ENCODE data around the gene SNX25. TPM values are rescaled to one million over a fixed set of nuclear protein-coding genes. Genes with fewer than 3 reads are reported as not detected.

The SNX25 gene
- polyA plus RNA-seq, 1 donor = 7.7 TPM

DNA sequence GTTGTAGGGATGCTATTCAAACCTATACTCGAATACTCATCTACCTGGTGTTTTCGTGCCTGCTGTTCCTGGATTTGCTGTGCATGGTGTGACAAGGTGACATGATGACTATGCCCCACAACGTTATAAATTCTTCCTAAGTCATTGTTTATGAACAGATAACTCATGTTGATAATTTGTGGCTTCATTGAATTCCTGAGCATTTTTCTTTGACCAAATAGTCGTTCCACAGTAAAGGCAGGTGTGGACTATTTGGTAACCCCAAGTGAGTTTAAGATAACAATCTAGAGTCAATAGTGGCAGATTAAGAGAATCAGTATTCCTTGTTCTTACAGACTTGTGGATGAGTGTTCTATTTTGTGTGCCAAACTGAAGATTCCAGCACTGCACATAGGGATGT, 59.9 kb downstream of the SNX25 start:
- DNase-seq = no peak

DNA sequence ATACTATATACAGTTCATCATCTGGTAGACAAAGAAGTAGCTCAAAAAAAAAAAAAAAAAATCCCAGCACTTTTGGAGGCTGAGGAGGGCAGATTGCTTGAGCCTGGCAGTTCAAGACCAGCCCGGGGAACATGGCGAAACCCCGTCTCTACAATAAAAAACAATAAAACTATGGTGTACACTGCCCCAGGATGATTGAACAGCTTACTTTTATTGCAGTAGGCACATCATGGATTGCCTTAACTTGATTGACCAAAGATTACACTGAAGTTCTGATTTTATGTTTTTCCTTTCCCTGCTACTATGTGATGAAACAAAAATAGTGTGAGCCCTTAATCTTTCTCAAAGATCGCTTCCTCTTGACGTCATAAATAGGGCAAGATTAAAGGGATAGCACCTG, 60.6 kb downstream of the SNX25 start:
- DNase-seq = no peak

DNA sequence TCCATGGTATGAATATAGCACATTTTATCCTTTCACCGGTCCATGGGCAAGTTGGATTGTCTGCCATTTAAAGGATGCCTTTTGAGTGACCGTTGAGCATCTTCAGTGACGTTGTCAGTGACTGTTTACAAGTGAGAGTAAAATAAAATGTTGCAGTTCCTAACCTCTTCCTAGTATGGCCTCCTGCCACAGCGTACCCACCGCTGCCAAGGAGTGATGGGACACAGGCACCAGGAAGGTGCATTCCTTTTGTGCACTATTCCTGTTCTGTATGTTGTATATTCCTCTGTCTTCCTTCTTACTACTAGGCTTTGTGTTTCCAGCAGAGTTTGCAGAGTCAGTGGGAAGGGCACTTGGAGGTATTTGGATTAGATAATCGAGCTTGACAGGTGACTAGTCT, 61.5 kb downstream of the SNX25 start:
- DNase-seq = no peak

DNA sequence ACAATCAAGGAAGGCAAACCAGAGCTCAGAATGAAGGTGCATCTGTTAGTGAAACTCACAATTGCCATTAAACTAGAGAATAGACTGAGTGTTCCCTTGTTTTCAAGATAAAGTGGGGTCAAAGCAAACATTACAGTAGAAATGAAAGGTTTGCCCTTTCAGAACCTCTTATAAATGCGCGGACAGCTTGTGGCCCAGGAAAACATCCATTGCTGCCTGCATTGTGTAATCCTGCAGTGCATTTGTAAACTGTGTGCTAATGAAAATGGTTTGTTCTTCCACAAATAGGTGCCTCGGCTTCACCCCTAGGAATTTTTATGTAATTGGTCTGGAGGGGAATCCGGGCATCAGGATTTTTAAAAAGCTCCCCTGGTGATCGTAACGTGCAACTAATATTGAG, 62.8 kb downstream of the SNX25 start:
- no peak for DNase-seq

DNA sequence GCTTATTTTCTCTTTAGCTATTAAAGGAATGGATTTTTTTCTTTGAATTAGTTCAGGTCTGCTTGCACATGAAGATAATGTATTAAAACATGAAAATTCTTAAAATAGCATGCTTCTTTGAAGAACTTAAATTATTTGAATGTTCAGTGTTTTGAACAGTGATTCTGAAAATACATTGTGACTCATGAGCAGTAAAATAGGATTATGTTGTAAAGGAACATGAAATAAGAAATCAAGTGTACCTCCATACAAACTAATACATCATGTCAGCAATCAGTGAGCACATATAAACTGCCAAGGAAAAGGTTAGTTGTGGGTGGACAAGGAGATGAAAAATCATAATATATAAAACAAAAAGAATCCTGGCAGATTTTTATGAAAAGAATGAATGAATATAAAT, 66.1 kb downstream of the SNX25 start:
- DNase-seq = no peak

DNA sequence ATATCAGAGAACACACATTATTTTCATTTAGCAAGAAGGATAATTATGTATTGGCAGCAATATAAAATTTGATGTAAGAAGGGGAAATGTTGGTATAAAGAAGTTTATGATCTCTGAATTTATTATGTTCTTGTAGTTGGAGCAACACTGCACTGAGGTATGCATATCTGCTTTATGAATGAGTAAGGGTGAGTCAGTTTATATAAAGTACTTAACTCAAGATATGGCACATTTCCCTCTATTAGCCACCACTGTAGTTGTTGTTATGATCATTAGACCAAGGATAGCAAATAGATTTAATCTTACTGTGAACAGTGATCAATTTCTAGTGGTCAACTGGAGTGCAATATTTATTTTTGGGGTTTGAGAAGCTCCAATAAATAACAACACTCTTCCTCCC, 66.6 kb downstream of the SNX25 start:
- DNase-seq = no peak

DNA sequence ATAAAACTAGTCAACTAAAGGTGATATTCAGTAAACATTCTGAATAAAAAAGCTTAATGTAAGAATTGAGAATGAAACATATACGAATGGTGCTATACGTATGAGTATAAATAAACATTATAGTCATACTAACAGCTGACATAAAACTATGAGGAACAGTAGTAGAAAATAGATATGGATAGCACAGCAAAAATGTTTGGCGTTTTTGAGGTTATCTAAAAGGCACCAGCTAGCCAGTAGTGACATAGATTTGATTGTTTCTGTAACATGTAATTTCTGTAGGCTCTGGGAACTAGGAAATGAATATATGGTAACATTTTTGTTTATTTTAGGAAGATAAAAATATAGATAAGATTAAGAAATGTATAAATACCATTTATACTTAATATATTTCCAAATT, 69.3 kb downstream of the SNX25 start:
- DNase-seq = no peak

DNA sequence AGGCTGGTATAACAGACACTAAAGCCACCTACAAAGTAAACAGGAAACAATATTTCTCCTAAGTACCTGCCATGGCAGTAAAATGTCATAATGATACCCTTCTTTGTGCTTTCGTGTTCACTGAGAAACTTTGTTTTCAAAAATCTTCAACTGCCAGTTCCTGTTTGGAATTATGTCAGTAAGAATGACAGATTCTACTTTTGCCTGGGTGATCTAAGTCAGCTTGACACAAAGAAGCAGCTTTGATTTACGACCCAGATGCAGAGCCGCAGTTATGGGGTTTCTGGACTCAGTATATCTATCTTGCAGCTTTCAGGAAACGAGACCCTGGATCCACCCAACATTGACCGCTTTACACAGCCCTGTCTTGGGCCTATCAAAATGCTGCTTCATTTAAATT, 71.2 kb downstream of the SNX25 start:
- DNase-seq = no peak

DNA sequence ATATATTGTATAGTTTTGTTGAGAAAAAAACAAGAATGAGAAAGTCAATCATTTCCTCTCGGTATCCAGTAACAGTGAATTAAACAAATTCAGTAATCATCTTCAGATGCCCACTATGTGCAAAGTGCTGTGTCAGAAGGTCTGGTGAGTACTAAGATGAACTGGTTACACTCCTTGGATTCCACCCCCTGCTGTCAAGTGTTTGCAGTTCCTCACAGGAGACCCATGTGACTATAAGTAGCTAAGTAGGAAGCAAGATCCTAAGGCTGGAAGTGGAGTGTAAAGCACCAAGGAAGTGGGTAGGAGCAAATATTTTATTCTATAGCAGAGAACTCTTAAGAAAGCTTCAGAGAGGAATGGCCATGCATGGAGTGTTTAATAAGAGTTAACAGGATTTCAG, 73.6 kb downstream of the SNX25 start:
- no peak for DNase-seq

DNA sequence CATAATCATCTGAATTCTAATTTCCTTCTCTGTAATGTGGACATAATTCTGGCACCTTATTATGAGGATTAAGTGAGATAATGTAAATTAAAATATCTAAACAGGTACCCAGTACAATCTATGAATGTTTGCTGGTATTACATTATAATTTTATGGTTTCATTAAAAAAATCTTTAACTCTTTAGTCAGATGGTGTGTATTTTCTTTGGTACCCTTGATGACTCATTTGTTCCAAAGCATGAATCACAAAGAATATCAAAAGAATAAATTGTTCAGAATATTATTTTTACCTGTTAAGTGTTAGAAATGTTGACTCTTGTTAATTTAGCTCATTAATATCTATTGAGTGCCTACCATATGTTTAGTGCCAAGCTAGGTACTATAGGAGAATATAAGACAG, 74.3 kb downstream of the SNX25 start:
- DNase-seq = no peak

DNA sequence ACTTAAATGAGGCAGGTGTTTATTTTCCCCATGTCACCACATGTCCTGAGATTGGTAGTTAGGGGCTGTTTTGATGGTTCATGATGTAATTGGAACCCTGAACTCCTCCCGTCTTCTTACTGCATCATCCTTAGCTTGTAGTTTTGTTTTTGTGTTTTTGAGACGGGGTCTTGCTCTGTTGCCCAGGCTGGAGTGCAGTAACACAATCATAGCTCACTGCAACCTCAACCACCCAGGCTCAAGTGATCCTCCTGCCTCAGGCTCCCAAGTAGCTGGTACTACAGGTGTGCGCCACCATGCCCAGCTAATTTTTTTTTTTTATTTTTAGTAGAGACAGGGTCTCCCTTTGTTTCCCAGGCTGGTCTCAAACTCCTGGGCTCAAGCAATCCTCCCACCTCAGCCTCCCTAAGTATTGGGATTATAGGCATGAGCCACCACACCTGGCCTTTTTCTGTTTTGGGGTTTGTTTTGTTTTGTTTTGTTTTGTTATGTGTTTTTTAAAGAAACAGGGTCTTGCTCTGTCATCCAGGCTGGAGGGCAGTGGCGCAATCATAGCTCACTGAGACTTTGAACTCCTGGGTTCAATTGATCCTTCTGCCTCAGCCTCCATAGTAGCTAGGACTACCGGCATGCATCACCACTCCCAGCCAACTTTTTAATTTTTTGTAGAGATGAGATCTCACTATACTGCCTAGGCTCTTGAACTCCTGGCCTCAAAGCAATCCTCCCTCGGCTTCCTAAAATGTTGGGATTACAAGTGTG, 76.4 kb downstream of the SNX25 start:
- DNase-seq = no peak

DNA sequence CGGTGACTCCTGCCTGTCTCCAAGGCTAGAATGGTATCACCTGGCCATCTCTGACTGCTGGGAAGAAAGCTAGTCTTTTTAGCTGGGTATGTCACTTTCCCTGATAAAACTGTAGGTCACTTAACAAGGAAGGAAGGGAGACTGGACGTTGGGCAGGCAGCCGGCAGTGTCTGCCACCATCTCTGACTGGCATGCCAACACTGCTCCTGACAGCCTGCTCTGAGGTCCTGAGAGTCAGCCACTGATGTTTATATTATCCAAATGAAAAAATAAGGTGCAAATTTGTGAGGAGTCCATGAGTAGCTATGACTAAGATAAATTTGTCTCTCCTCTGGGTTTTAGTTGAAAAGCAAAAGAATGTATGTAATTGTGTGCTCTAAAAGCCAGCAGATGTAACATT, 77.2 kb downstream of the SNX25 start:
- no peak for DNase-seq

DNA sequence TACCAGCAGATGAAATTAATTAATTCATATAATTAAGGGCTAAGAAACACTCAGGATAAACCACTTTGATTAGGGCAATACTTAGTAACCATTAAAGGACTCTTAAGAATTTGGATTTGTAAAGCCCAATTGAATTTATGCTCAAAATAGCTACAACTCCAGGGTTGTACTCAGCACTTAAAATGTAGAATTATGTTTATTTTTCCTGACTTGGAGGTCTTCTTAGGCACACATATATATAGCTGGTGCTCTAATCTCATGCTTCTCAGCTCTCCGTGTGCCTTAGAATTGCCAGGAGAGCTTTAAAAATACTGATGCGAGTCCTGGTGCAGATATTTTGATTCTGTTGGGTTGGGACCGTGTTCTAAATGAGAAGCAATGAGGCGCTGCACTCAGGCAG, 77.6 kb downstream of the SNX25 start:
- DNase-seq = no peak

DNA sequence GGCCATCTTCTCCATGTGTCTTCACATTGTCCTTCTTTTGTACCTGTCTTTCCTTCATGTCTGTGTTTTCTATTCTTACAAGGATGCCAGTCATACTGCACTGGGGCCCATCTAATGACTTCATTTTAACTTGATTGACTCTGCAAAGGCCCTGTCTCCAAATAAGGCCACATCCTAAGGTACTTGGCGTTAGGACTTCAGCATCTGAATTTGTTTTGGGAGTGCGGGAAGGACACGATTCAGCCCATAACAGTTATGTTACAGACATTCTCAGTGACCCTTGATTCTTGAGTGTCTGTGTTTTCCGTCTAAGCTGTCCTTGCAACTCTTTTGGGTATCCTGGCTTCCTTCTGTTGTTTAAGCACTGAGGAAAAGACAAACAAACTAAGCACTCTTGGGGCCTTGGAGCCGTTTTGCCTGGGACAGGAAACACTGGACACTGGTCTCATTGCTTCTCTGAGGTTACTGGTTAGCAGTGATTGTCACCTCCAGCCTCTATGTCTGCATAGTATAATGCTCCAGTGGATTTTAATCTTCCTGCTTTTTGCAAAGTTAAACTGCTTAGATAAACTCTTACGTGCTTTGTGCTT, 80.7 kb downstream of the SNX25 start:
- no peak for DNase-seq

DNA sequence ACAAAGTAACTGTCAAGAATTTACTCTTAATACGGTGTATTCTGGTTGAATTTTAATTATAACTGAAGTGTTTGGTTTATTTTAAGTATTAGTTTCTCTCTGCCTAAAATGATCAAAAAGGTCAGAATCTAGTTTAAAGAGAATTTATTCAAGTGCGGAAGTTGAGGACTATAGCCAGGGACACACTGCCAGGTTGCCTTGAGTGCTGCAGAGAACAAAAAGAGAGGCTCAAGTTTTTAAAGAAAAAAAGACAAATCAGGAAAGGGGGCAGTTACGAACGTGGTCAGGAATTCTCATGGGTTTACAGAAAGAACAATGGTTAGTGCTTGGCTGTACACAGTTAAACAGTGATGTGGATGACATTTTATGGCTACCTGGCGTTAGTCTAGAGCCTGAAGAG, 81.3 kb downstream of the SNX25 start:
- no peak for DNase-seq

DNA sequence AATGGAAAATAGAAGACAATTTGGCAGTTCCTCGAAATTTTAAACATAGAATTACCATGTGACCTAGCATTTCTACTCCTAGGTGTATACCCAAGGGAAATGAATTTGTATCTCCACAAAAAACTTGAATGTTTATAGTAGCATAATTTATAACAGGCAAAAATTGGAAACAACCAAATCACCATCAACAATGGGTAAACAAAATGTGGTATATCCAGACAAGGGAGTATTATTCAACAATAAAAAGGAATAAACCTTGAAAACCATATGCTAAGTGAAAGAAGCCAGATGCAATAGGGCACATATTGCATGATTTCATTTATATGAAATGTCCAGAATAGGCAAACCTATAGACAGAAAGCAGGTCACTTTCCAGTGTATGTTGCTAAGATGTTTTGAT, 83.8 kb downstream of the SNX25 start:
- no peak for DNase-seq

DNA sequence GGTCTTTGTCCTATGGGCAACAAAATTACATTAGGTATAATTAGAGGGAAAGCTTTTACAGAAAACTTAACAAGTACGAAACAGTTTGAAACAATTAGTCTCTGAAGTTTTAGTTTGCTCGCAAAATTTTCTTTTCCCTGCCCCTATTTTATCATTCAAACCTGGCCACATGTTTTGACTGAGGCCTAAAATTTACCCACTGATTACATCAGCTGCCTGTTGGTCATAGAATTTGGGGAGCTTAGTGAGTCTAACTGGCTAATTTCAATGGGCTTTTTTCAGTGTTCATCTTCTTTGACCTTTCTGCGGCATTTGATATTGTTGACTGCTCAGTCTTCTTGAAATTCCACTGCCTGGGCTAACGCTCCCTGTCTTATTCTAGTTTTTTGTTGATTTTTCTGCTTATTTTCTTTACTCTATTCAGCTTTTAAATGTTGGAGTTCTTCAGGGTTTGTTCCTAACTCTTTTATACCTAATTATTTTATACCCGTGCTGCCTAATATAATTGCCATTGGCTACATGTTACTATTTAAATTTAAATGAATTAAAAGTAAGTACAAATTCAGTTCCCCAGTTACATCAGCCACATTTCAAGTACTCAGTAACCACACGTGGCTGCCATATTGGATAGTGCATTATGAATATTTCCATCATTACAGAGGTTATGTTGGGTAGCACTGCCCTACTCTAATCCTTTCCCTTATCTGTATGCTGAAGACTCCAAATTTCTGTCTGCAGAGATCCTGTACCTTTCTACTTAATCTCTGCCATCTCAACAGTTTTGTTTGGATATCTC, 87.5 kb downstream of the SNX25 start:
- DNase-seq = no peak

DNA sequence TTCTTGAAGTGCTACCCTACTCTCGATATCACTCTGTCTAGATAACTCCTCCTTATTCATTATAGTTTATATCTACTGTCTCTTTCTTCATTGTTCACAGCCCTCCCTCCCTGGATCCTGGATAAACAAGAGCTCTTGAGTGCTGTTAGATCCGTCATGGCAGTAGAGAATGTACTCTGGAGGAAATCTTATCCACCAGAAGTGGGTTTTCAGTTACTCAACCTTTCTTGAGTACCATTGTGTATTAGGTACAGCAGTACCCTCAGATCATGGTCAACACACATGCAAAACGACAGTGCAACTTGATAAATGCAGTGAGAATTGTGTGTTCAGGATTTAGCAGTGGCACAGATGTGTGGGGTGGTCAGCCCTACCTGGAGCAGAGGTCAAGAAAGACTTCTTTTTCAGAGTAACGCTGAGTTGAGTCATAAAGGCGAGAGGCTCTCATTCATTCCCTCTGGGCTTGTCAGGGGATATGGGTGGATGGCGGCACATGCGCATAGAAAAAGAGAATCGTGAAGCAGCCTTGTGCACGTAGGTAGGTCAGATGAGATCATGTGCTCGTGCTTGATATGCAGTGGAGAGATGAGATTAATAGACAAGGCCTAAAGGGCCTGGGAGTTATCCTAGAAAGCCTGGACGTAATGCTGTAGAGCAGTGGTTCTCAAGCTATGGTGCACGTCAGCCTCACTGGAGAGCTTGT, 89.5 kb downstream of the SNX25 start:
- no peak for DNase-seq

DNA sequence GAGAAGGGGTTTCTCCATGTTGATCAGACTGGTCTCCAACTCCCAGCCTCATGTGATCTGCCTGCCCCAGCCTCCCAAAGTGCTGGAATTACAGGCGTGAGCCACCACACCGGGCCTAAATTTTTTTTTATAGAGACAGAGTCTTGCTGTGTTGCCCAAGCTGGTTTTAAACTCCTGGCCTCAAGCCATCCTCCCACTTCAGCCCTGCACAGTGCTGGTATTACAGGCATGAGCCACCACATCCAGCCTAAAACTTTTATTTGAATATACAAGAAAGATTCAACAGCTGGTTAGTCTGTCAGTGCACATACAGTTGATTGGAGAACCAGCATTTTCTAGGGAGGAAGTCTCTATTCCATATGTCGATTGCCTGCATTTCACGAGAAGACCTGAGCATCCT, 95.1 kb downstream of the SNX25 start:
- no peak for DNase-seq

DNA sequence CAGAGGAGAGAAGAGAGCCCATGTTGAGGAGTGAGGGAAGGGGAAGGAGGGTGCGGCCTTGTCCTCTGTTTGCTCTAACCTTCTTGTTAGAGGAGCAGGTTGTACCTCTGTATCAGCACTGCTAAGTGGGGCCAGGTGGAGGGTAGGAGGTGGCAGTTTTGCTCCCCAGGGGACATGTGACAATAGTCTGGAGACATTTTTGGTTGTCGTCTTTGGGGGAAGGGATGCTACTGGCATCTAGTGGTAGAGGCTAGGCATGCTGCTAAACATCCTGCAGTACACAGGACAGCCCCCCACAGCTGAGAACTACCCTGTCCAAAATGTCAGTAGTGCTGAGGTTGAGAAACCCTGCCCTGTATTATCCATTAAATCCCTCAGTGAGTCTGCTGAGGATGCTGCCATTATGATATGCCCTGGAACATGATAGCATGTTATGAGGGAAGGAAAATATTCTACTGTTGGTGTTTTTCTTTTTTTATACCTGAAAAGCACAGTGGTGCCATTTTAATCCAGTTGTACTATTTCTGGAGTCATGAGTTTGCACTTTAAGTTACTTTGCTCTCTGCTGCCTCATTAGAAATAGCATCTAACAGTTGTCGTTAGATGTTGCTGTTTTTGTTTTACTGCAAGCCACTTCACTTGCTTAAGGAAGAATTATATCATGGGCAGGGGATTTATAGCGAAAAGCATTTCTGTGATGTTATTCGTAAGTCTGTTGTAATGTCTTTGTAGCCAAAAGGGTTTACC, 95.7 kb downstream of the SNX25 start:
- no peak for DNase-seq

DNA sequence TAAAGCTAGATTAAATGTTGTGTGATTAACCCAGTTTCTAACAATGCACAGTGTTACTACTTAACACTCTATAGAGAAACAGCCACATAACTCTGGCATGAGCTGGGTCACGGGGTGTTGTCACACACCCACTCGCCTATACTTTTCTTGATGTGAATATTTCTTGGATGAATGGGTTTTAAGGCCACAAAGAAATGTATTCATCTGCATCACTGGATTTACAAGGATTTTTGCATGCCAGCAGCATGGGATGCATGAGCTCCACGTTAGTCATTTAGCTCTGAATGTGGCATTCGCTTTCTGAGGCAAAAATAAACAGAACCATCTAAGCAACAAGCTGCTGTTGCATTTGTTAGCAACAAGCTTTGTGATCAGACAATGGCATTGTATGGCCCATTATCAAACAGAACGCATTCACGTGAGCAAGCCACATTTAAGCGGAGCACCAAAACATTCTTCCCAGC, 96.6 kb downstream of the SNX25 start:
- DNase-seq = no peak

All from hindlimb muscle (tissue), 1 donor.